Lower lobe of right lung (tissue), 2 donors: ENCODE results near the gene TPRX1. TPM values are rescaled to one million over a fixed set of nuclear protein-coding genes. Genes with fewer than 3 reads are reported as not detected.
"Not testable (repeated sequence)": the region's sequence is repeated elsewhere in the genome, so short reads cannot be mapped to it uniquely, and the experiment has no call there.

ENCODE experiments used
- ATAC-seq, 2 donors: fragments of 200-7000 bp; cut with Tn5 transposase; one replicate each; pipeline ENCODE4 v1.9.1; 2020 to 2022; ENCODE audit warnings: mild to moderate bottlenecking in 2 of 2, moderate library complexity in 2 of 2
- DNase-seq: peaks from one replicate; pipeline ENCODE4 v3.0.0-alpha.2; 2020
- H3K27ac ChIP-seq: fragments of 200-600 bp; one replicate; pipeline ENCODE4 v1.8.0; 2022
- H3K27me3 ChIP-seq: fragments of 200-600 bp; one replicate; pipeline ENCODE4 v1.8.0; 2022; ENCODE audit warnings: low read depth
- H3K36me3 ChIP-seq: fragments of 200-600 bp; one replicate; pipeline ENCODE4 v1.8.0; 2022; ENCODE audit warnings: mild to moderate bottlenecking
- H3K4me1 ChIP-seq: fragments of 200-600 bp; one replicate; pipeline ENCODE4 v1.8.0; 2022
- H3K4me3 ChIP-seq: fragments of 200-600 bp; one replicate; pipeline ENCODE4 v1.8.0; 2022; ENCODE audit warnings: mild to moderate bottlenecking
- H3K9me3 ChIP-seq: fragments of 200-600 bp; one replicate; pipeline ENCODE4 v1.8.0; 2022
- intact Hi-C: fragments of 100-400 bp; cut with DNase I; formaldehyde crosslinking; loops from one replicate; pipeline ENCODE4 v1.11.0; 2022
- total RNA-seq: library from RNA; stranded (reverse); fragmentation: NEBNext Ultra II Directional; extraction: Animal tissue kit (Norgen Biotek cat#: 25700); gene quantifications from one replicate; pipeline ENCODE4 v1.2.1, GENCODE V29; 2021
- TF ChIP-seq, protein P1 (sequence below): fragments of 200-600 bp; IDR thresholded peaks from one replicate; pipeline ENCODE4 v1.8.0; 2022; ENCODE audit warnings: antibody characterized with exemption, mild to moderate bottlenecking
- donor health status: DM: no; HTN: yes; CAD: no; lungs with severe emphysema.

Gene TPRX1
- total RNA-seq, 1 donor from 2014 or later: not detected

DNA sequence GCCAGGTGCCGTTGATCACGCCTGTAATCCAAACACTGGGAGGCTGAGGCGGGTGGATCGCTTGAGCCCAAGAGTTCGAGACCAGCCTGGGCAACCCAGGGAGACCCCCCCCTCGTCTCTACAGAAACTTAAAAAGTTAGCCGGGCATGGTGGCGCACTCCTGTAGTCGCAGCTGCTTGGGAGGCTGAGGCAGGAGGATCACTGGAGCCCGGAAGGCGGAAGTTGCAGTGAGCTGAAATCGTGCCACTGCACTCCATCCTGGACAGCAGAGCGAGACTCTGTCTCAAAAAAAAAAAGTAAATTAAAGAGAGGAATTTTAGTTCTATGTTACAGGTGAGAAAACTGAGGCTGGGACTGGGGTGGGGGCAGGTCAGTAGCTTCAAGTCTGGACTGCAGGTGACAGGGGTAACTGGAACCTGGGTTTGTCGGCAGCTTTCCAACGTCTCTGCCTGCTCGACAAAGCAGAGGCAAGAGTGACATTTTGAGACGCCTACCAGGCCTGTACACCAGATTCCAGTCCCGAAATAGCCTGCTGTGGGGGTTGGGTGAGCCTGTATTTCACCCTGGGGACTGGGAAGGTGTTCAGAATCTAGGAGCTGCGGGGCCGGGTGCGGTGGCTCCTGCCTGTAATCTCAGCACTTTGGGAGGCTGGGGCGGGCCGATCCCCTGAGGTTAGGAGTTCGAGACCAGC, 24.7 kb downstream of the TPRX1 start:
- Histone ChIP-seq H3K27me3 (no peaks in the 10 kb centered on the region), H3K9me3 (no peaks in the 10 kb centered on the region), H3K4me1 (peaks cover 46% of the 10 kb centered on the region), H3K36me3 (peaks cover 38% of the 10 kb centered on the region), H3K27ac (peak overlapping the region; percentile 98), H3K4me3 (peak overlapping the region; percentile 80)
- TF ChIP-seq, protein P1, sequence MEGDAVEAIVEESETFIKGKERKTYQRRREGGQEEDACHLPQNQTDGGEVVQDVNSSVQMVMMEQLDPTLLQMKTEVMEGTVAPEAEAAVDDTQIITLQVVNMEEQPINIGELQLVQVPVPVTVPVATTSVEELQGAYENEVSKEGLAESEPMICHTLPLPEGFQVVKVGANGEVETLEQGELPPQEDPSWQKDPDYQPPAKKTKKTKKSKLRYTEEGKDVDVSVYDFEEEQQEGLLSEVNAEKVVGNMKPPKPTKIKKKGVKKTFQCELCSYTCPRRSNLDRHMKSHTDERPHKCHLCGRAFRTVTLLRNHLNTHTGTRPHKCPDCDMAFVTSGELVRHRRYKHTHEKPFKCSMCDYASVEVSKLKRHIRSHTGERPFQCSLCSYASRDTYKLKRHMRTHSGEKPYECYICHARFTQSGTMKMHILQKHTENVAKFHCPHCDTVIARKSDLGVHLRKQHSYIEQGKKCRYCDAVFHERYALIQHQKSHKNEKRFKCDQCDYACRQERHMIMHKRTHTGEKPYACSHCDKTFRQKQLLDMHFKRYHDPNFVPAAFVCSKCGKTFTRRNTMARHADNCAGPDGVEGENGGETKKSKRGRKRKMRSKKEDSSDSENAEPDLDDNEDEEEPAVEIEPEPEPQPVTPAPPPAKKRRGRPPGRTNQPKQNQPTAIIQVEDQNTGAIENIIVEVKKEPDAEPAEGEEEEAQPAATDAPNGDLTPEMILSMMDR: no peak
- DNase-seq (no peak), ATAC-seq (peak; percentile 9 to 15)
- intact Hi-C loops: no loop called here

DNA sequence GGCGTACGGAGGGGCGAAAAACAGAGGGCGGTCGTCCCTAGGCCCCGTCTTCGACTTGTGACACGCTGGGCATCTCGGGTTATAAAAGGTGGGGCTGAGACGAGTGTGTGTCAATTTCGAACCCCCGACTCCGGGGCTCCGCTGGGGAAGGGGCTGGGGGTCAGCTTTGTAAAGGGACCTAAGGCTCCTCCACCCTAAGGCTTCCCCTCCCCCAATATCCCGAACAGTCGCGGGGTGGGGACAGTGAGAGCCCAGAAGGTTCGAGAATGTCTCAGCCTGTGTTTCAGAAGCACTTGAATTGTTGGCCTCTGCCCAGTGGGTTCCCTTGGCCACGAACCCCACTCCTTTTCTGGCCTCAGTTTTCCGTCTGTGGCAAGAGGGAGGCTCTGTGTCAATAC, 25.4 kb downstream of the TPRX1 start:
- peaks cover 46% of the 10 kb centered on the region for H3K4me1 ChIP-seq
- H3K9me3 ChIP-seq: no peaks in the 10 kb centered on the region
- peak overlapping the region; percentile 80 for H3K4me3 ChIP-seq
- DNase-seq (no peak), ATAC-seq (peak; percentile 57)
- no peaks in the 10 kb centered on the region for H3K27me3 ChIP-seq
- H3K36me3 ChIP-seq: peaks cover 31% of the 10 kb centered on the region
- TF ChIP-seq, protein P1: no peak
- intact Hi-C loops: no loop called here
- H3K27ac ChIP-seq: peak overlapping the region; percentile 98

DNA sequence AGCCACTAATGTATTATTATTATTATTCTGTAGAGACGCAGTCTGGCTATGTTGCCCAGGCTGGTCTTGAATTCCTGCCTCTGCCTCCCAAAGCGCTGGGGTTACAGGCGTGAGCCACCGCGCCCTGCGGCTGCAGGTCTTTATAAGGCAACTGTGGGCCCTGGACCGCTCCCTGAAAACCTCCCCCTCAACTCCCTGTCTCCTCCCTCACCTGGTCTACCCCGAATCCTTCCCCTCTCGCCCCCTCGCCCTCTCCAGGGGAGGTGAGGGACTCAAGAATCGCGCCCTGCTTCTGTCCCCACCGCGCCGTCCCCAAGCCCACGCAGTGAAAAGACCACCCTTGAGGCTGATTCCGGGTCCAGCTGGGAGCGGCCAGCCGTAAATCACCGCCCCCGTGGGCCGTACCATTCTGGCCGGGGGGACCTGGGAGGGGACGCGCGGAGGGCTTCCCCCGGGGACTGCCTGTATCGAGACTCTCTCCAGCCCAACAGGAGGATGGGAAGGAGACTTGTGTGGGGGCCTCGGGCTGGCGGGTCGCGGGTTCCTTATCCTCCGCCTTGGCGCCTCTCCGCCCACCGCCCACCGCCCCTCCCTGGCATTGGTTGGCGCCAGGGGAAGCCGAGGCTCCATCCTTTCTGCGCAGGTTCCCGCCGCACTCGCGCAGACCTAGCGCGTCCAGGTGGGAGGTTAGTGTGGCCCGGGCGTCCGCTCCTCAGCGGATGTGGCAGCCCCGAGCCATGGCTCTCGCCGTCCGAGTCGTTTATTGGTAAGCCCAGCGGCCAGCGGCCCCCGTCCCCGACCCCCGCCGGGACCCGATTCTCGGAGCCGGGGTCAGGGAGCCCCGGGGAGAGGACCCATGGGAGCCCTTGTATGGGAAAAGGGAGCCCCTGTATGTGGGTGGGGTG, 26.1 kb downstream of the TPRX1 start, which contains the start of gene SELENOW:
SELENOW (plus strand) TSS at position 655 of the 905 bp plus-strand sequence; CDS start at position 738, 83 bp downstream.
- intact Hi-C loops: no loop called here
- H3K27ac ChIP-seq: peak within 1 kb of the TSS; percentile 98
- peaks cover 25% of the 10 kb centered on the region for H3K36me3 ChIP-seq
- H3K4me1 ChIP-seq: peaks cover 46% of the 10 kb centered on the region
- no peaks in the 10 kb centered on the region for H3K27me3 ChIP-seq
- no peaks in the 10 kb centered on the region for H3K9me3 ChIP-seq
- peak within 1 kb of the TSS; percentile 80 for H3K4me3 ChIP-seq
- ATAC-seq (peak; percentile 91 to 95), DNase-seq (peak; percentile 83)
- TF ChIP-seq, protein P1: no peak

DNA sequence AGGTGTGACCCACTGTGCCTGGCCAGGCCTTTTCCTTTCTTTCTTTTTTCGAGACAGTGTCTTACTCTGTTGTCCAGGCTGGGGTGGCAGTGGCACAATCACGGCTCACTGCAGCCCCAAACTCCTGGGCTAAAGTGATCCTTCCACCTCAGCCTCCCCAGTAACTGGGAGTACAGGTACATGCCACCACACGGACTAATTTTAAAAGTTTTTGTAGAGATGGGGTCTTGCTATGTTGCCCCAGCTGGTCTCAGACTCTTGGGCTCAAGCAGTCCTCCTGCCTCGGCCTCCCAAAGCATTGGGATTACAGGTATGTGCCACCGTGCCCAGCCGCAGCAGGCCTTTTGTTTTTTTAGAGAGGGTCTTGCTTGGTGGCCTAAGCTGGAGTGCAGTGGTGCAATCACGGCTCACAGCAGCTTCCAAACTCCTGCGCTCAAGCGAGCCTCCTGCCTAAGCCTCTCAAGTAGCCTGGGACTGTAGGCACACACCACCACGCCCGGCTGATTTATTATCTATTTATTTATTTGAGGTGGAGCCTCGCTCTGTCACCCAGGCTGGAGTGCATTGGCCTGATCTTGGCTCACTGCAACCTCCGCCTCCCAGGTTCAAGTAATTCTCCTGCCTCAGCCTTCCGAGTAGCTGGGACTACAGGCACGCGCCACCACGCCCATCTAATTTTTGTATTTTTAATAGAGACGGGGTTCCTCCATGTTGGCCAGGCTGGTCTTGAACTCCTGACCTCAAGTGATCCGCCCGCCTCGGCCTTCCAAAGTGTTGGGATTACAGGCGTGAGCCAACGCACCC, 26.9 kb downstream of the TPRX1 start:
- Histone ChIP-seq H3K36me3 (peaks cover 16% of the 10 kb centered on the region), H3K4me1 (peaks cover 42% of the 10 kb centered on the region), H3K27ac (peak overlapping the region; percentile 98), H3K4me3 (peak overlapping the region; percentile 80)
- ATAC-seq, DNase-seq, intact Hi-C loops, H3K27me3 ChIP-seq, H3K9me3 ChIP-seq: not testable (repeated sequence)

DNA sequence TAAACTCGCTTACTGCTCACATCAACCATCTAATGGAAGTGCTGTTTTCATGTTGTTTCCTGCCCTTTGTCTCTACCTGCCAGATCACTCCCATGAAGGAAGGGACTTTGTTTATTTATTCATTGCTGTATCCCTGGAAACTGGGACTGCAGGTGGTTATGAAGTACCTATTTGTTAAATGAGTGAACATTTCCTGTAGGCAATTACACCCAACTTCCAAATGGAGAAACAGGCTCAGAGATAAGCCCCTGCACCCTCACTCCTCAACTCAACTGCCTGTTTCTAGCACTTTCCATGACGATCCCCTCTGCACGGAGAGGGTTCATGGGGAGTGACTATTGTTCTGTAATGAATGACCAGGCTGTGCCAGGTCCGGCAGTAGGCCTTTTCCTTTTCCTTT, 27.8 kb downstream of the TPRX1 start:
- Histone ChIP-seq H3K36me3 (peaks cover 11% of the 10 kb centered on the region), H3K4me1 (peaks cover 34% of the 10 kb centered on the region), H3K27me3 (no peaks in the 10 kb centered on the region), H3K4me3 (peak overlapping the region; percentile 1), H3K27ac (peak overlapping the region; percentile 98), H3K9me3 (no peaks in the 10 kb centered on the region)
- no peak for DNase-seq
- TF ChIP-seq, protein P1: no peak
- peak; percentile 32 to 40 for ATAC-seq
- intact Hi-C loops: no loop called here

DNA sequence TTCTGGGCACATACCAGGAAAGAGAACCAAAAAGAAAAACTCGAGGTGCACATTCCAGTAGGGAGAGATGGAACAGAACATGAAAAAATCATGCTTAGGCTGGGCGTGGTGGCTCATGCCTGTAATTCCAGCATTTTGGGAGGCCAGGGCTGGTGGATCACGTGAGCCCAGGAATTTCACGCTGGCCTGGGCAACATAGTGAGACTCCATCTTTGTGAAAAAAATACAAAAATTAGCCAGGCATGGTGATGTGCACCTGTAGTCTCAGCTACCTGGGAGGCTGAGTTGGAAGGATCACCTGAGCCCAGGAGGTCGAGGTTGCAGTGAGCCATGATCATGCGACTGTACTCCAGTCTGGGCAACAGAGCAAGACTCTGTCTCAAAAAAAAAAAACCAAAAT, 33.1 kb downstream of the TPRX1 start:
- H3K27ac ChIP-seq, H3K27me3 ChIP-seq, H3K36me3 ChIP-seq, H3K4me3 ChIP-seq, H3K9me3 ChIP-seq, H3K4me1 ChIP-seq, ATAC-seq, DNase-seq, intact Hi-C loops: not testable (repeated sequence)
